Measurements from ENCODE around the gene C15orf62. TPM values are rescaled to one million over a fixed set of nuclear protein-coding genes. Genes with fewer than 3 reads are reported as not detected.
A peak's percentile ranks its signal among the peaks of the same experiment; 100 is the strongest.

C15orf62 gene
- total and polyA plus RNA-seq, 7 donors = 0.05 to 0.19 (median 0.07) TPM; not detected in 4

- peaks cover 0 to 12% of the 10 kb centered on the region in 2 donors for H3K36me3 ChIP-seq (ENCODE audit: insufficient read depth in 1 of 2, low read depth in 1 of 2)
- H3K27me3 ChIP-seq (ENCODE audit: insufficient read depth in 3 of 3, low read length in 2 of 3) = no peaks in the 10 kb centered on the region
- 22 to 46% (median 29%) methylated on average over 8 of the region's 8 CpGs for WGBS, 3 donors
- intact Hi-C loops (cut with DNase I) = no loop called here
- TF ChIP-seq CTCF (IDR thresholded peaks at IDR 0.05) = no peak
- no peaks in the 10 kb centered on the region for H3K9me3 ChIP-seq
- ATAC-seq (peak in 3 of 4 donors; percentile 18 to 21 (median 19)), DNase-seq (peak in 1 of 2 donors; percentile 35)
- peak overlapping the region; percentile 71 for H3K4me3 ChIP-seq
- H3K27ac ChIP-seq = peak overlapping the region; percentile 76
- H3K4me1 ChIP-seq = peaks cover 16% of the 10 kb centered on the region
These were observed 5.1 kb upstream of the C15orf62 start for GRCh38 chr15:40764629-40765103.

DNA sequence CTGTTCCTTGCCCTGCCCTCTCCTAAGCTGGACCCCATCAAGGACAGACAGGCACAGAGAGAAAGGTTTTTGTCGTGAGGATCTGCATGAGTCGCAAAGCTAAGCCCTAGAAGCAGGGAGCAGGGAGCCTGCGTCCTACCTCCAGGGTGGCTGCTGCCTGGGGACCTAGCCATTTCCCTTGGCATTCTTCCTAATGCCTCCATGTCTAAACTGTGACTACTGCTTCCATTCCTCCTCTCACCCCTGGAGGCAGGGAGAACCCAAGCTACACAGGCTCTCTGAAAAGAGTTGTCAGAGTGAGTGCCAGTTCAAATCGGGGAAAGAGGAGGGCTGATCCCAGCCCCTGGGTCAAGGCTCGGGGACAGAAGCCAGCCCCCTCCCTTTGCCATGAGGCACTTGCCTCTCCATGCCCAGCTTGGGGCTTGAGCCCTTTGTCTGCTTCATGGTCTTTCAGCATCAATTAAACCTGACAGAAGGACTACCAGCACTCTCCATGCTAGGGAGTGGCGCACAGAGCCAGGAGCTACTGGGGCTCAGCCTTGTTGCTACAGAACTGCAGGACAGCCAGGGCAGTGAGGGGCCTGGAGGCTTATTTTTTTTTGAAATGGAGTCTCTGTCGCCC lies 3.5 kb upstream of the C15orf62 start:
- H3K27me3 ChIP-seq (ENCODE audit: insufficient read depth in 3 of 3, low read length in 2 of 3) = no peaks in the 10 kb centered on the region
- no peaks in the 10 kb centered on the region for H3K9me3 ChIP-seq
- no peak for DNase-seq
- H3K36me3 ChIP-seq (ENCODE audit: insufficient read depth in 1 of 2, low read depth in 1 of 2) = peaks cover 0 to 24% of the 10 kb centered on the region in 2 donors
- H3K27ac ChIP-seq = no peak overlapping the region
- no peak for TF ChIP-seq CTCF (IDR thresholded peaks at IDR 0.05)
- intact Hi-C loops (cut with DNase I) = no loop called here
- ATAC-seq = no peak
- peaks cover 16% of the 10 kb centered on the region for H3K4me1 ChIP-seq
- no peak overlapping the region for H3K4me3 ChIP-seq
- 55 to 75% (median 60%) methylated on average over 7 of the region's 7 CpGs for WGBS, 3 donors

- Histone ChIP-seq H3K27me3 (ENCODE audit: insufficient read depth in 3 of 3, low read length in 2 of 3) (no peaks in the 10 kb centered on the region), H3K9me3 (no peaks in the 10 kb centered on the region), H3K4me1 (peaks cover 16% of the 10 kb centered on the region), H3K36me3 (ENCODE audit: insufficient read depth in 1 of 2, low read depth in 1 of 2) (peaks cover 0 to 30% of the 10 kb centered on the region in 2 donors), H3K27ac (no peak overlapping the region), H3K4me3 (no peak overlapping the region)
- DNase-seq (no peak), ATAC-seq (no peak)
- TF ChIP-seq CTCF (IDR thresholded peaks at IDR 0.05) = no peak
- 91% methylated on average over 32 of the region's 32 CpGs for WGBS, 3 donors
- intact Hi-C loops (cut with DNase I) = no loop called here
These were observed 2.6 kb upstream of the C15orf62 start for GRCh38 chr15:40766906-40767837.

GRCh38 chr15:40767838-40768500 lies 1.8 kb upstream of the C15orf62 start:
- DNase-seq (no peak), ATAC-seq (no peak)
- Histone ChIP-seq H3K9me3 (no peaks in the 10 kb centered on the region), H3K27me3 (ENCODE audit: insufficient read depth in 3 of 3, low read length in 2 of 3) (no peaks in the 10 kb centered on the region), H3K27ac (no peak overlapping the region), H3K36me3 (ENCODE audit: insufficient read depth in 1 of 2, low read depth in 1 of 2) (peaks cover 0 to 38% of the 10 kb centered on the region in 2 donors), H3K4me3 (no peak overlapping the region), H3K4me1 (peaks cover 16% of the 10 kb centered on the region)
- TF ChIP-seq CTCF (IDR thresholded peaks at IDR 0.05) = no peak
- WGBS, 3 donors = 83 to 90% (median 88%) methylated on average over 26 to 29 of the region's 29 CpGs
- intact Hi-C loops (cut with DNase I) = no loop called here

All from psoas muscle (tissue), 8 donors.